Smooth muscle cell (in vitro differentiated cells): ENCODE measurements around the gene L3MBTL4. TPM values are rescaled to one million over a fixed set of nuclear protein-coding genes. Genes with fewer than 3 reads are reported as not detected.
"Not testable (repeated sequence)": the region's sequence is repeated elsewhere in the genome, so short reads cannot be mapped to it uniquely, and the experiment has no call there.

Experiments used
- DNase-seq: peaks from one replicate; lab custom pipeline; 2025; ENCODE audit not compliant: unreplicated experiment; lab: John Stamatoyannopoulos, UW
- H2AFZ ChIP-seq: fragments of 200-600 bp; sonication (generic); 2 replicates; pipeline ENCODE4 v1.6.0; 2016; ENCODE audit warnings: antibody characterized with exemption, low read depth, mild to moderate bottlenecking
- H3F3A ChIP-seq: fragments of 200-600 bp; sonication (generic); 2 replicates; pipeline ENCODE4 v1.6.0; 2017; ENCODE audit warnings: antibody characterized with exemption, low read depth
- H3K27ac ChIP-seq: fragments of 200-600 bp; sonication (generic); 2 replicates; pipeline ENCODE4 v1.5.1; 2016; ENCODE audit warnings: low read depth, mild to moderate bottlenecking
- H3K27me3 ChIP-seq: fragments of 200-600 bp; sonication (generic); 2 replicates; pipeline ENCODE4 v1.6.1; 2016; ENCODE audit warnings: low read depth, mild to moderate bottlenecking
- H3K36me3 ChIP-seq: fragments of 200-600 bp; sonication (generic); 2 replicates; pipeline ENCODE4 v1.5.1; 2016; ENCODE audit warnings: low read depth
- H3K4me1 ChIP-seq: fragments of 200-600 bp; sonication (generic); 2 replicates; pipeline ENCODE4 v1.5.1; 2016; ENCODE audit warnings: low read depth
- H3K4me2 ChIP-seq: fragments of 200-600 bp; sonication (generic); 2 replicates; pipeline ENCODE4 v1.6.0; 2016; ENCODE audit warnings: mild to moderate bottlenecking
- H3K4me3 ChIP-seq: fragments of 200-600 bp; sonication (generic); 2 replicates; pipeline ENCODE4 v1.5.1; 2016; ENCODE audit warnings: mild to moderate bottlenecking
- H3K79me2 ChIP-seq: fragments of 200-600 bp; sonication (generic); 2 replicates; pipeline ENCODE4 v1.6.0; 2016; ENCODE audit warnings: low read depth, mild to moderate bottlenecking
- H3K9ac ChIP-seq: fragments of 200-600 bp; sonication (generic); 2 replicates; pipeline ENCODE4 v1.6.0; 2016; ENCODE audit warnings: low read depth
- H3K9me3 ChIP-seq: fragments of 200-600 bp; sonication (generic); replicated peaks from 2 replicates; pipeline ENCODE4 v1.5.1; 2016; ENCODE audit warnings: low read depth
- H4K20me1 ChIP-seq: fragments of 200-600 bp; sonication (generic); 2 replicates; pipeline ENCODE4 v1.6.0; 2016; ENCODE audit warnings: low read depth
- CTCF ChIP-seq: fragments of 200-600 bp; sonication (generic); IDR thresholded peaks from 2 replicates; pipeline ENCODE4 v1.5.1; 2017; ENCODE audit warnings: borderline replicate concordance, mild to moderate bottlenecking, antibody characterized with exemption; ENCODE audit not compliant: insufficient read depth, poor library complexity, severe bottlenecking
- WGBS: methylation state at CpG from one replicate; pipeline ENCODE4 v1.1.7; 2016; ENCODE audit warnings: low lambda C conversion rate; 5-methylcytosine and 5-hydroxymethylcytosine counted together
- polyA plus RNA-seq: library from polyadenylated mRNA; unstranded; fragments of >200 nt; fragmentation: Nextera tagmentation; extraction: Ambion mirVana; gene quantifications from 2 replicates; pipeline ENCODE4 v1.2.1, GENCODE V29; 2016
- total RNA-seq: library from RNA; depleted of rRNA; stranded (reverse); fragments of >200 nt; gene quantifications from 2 replicates; pipeline ENCODE4 v1.2.3, GENCODE V29; 2014

The L3MBTL4 gene
- total and polyA plus RNA-seq, 2 experiments from 2014 or later: 3.4 TPM; not detected in 1

GRCh38 chr18:6146307-6146661, 268.4 kb downstream of the L3MBTL4 start:
- no peaks in the 10 kb centered on the region for H3K79me2 ChIP-seq
- H3K27ac ChIP-seq: no peak overlapping the region
- no peaks in the 10 kb centered on the region for H4K20me1 ChIP-seq
- 87% methylated on average over 16 of the region's 16 CpGs for WGBS
- H3K9ac ChIP-seq: no peak overlapping the region
- no peaks in the 10 kb centered on the region for H3K36me3 ChIP-seq
- no peaks in the 10 kb centered on the region for H3K4me1 ChIP-seq
- no peak overlapping the region for H3K4me2 ChIP-seq
- H3K4me3 ChIP-seq: no peak overlapping the region
- H2AFZ ChIP-seq: no peak overlapping the region
- H3K27me3 ChIP-seq: peaks cover 3% of the 10 kb centered on the region
- TF ChIP-seq CTCF: no peak
- DNase-seq: no peak
- no peaks in the 10 kb centered on the region for H3K9me3 ChIP-seq
- H3F3A ChIP-seq: no peaks in the 10 kb centered on the region

GRCh38 chr18:6145645-6146306, 268.9 kb downstream of the L3MBTL4 start:
- H3K9ac ChIP-seq: no peak overlapping the region

GRCh38 chr18:6139007-6139406, 275.7 kb downstream of the L3MBTL4 start:
- no peaks in the 10 kb centered on the region for H3F3A ChIP-seq
- H3K4me1 ChIP-seq: no peaks in the 10 kb centered on the region
- WGBS: 100% methylated on average over 3 of the region's 3 CpGs
- no peaks in the 10 kb centered on the region for H3K79me2 ChIP-seq
- H3K27me3 ChIP-seq: no peaks in the 10 kb centered on the region
- H3K9me3 ChIP-seq: no peaks in the 10 kb centered on the region
- H3K4me2 ChIP-seq: no peak overlapping the region
- TF ChIP-seq CTCF: no peak
- H3K36me3 ChIP-seq: no peaks in the 10 kb centered on the region
- H4K20me1 ChIP-seq: no peaks in the 10 kb centered on the region
- no peak overlapping the region for H3K27ac ChIP-seq
- no peak overlapping the region for H3K4me3 ChIP-seq
- DNase-seq: no peak
- no peak overlapping the region for H2AFZ ChIP-seq
- H3K9ac ChIP-seq: no peak overlapping the region

More at GRCh38 chr18:6145645-6146306, 268.9 kb downstream of the L3MBTL4 start:
- Histone ChIP-seq H3K36me3 (no peaks in the 10 kb centered on the region), H3K9me3 (no peaks in the 10 kb centered on the region), H3K4me1 (no peaks in the 10 kb centered on the region), H2AFZ (no peak overlapping the region), H3K4me2 (no peak overlapping the region), H4K20me1 (no peaks in the 10 kb centered on the region), H3K4me3 (no peak overlapping the region), H3K27me3 (peaks cover 3% of the 10 kb centered on the region), H3F3A (no peaks in the 10 kb centered on the region), H3K79me2 (no peaks in the 10 kb centered on the region), H3K27ac (no peak overlapping the region)
- DNase-seq: no peak
- 82% methylated on average over 18 of the region's 18 CpGs for WGBS
- no peak for TF ChIP-seq CTCF

GRCh38 chr18:6135901-6136300, 278.8 kb downstream of the L3MBTL4 start:
- H3K9me3 ChIP-seq, H3K36me3 ChIP-seq, H3K79me2 ChIP-seq, H3F3A ChIP-seq, H3K9ac ChIP-seq, H3K4me3 ChIP-seq, H4K20me1 ChIP-seq, H3K27ac ChIP-seq, H3K27me3 ChIP-seq, DNase-seq, H3K4me2 ChIP-seq, H2AFZ ChIP-seq, H3K4me1 ChIP-seq: not testable (repeated sequence)
- WGBS: 94% methylated on average over 1 of the region's 1 CpG

- H3K4me1 ChIP-seq, H3K27ac ChIP-seq, H3K9ac ChIP-seq, H2AFZ ChIP-seq, H3K36me3 ChIP-seq, H3K4me3 ChIP-seq, H3K27me3 ChIP-seq, H3K9me3 ChIP-seq, H4K20me1 ChIP-seq, H3K79me2 ChIP-seq, H3F3A ChIP-seq, DNase-seq, H3K4me2 ChIP-seq: not testable (repeated sequence)
- 93% methylated on average over 2 of the region's 2 CpGs for WGBS
These were observed 279.7 kb downstream of the L3MBTL4 start for GRCh38 chr18:6135029-6135428.
